ENCODE measurements around the gene RPL13.

RPL13 gene

GRCh38 chr16:89602952-89603590 lies 42.6 kb downstream of the RPL13 start:
- no peak for TF ChIP-seq CTCF (IDR thresholded peaks at IDR 0.05; ENCODE audit: low read depth, low read length)
- H3K4me3 ChIP-seq (replicated peaks in 1 of 2; ENCODE audit: low read depth in 2 of 2, low read length in 2 of 2) = no peak overlapping the region
- DNase-seq (ENCODE audit: low read depth in 2 of 2) = no peak

- TF ChIP-seq CTCF (IDR thresholded peaks at IDR 0.05; ENCODE audit: low read depth, low read length) = no peak
- no peak overlapping the region for H3K4me3 ChIP-seq (replicated peaks in 1 of 2; ENCODE audit: low read depth in 2 of 2, low read length in 2 of 2)
- no peak for DNase-seq (ENCODE audit: low read depth in 2 of 2)
Observed at GRCh38 chr16:89604764-89605163, 44.3 kb downstream of the RPL13 start.

GRCh38 chr16:89605186-89605970 lies 44.9 kb downstream of the RPL13 start:
- DNase-seq (ENCODE audit: low read depth in 2 of 2) = no peak
- no peak for TF ChIP-seq CTCF (IDR thresholded peaks at IDR 0.05; ENCODE audit: low read depth, low read length)
- no peak overlapping the region for H3K4me3 ChIP-seq (replicated peaks in 1 of 2; ENCODE audit: low read depth in 2 of 2, low read length in 2 of 2)

- no peak for TF ChIP-seq CTCF (IDR thresholded peaks at IDR 0.05; ENCODE audit: low read depth, low read length)
- H3K4me3 ChIP-seq (replicated peaks in 1 of 2; ENCODE audit: low read depth in 2 of 2, low read length in 2 of 2) = no peak overlapping the region
- DNase-seq (ENCODE audit: low read depth in 2 of 2) = no peak
Observed at GRCh38 chr16:89606006-89606405, 45.5 kb downstream of the RPL13 start.

GRCh38 chr16:89607453-89607852 lies 47.0 kb downstream of the RPL13 start:
- no peak for TF ChIP-seq CTCF (IDR thresholded peaks at IDR 0.05; ENCODE audit: low read depth, low read length)
- DNase-seq (ENCODE audit: low read depth in 2 of 2) = no peak
- no peak overlapping the region for H3K4me3 ChIP-seq (replicated peaks in 1 of 2; ENCODE audit: low read depth in 2 of 2, low read length in 2 of 2)

GRCh38 chr16:89607937-89608740 lies 47.7 kb downstream of the RPL13 start:
- no peak overlapping the region for H3K4me3 ChIP-seq (replicated peaks in 1 of 2; ENCODE audit: low read depth in 2 of 2, low read length in 2 of 2)
- TF ChIP-seq CTCF (IDR thresholded peaks at IDR 0.05; ENCODE audit: low read depth, low read length) = no peak
- no peak for DNase-seq (ENCODE audit: low read depth in 2 of 2)

Data from cardiac fibroblast (primary cell).